Right lobe of liver (tissue), 4 donors: ENCODE results near the gene RAG2.

Source experiments
- POLR2A ChIP-seq: fragments of 450-650 bp; IDR thresholded peaks from one replicate; pipeline ENCODE4 v1.6.1; 2017; ENCODE audit warnings: antibody characterized with exemption, mild to moderate bottlenecking
- TF ChIP-seq, protein P1 (sequence below), 4 donors: fragments of 200-600 bp in 3 of 4; fragments of 450-650 bp in 1 of 4; IDR thresholded peaks; one replicate each; pipeline versions ENCODE4 v1.5.1 to v1.8.0; 2016 to 2022; ENCODE audit warnings: antibody characterized with exemption in 4 of 4, mild to moderate bottlenecking in 2 of 4
- donor health status: DM: no; HTN: no; CAD: no.
- donor health status: DM: no; HTN: no; CAD: no.
- donor health status: DM: no; HTN: yes; CAD: no.

DNA sequence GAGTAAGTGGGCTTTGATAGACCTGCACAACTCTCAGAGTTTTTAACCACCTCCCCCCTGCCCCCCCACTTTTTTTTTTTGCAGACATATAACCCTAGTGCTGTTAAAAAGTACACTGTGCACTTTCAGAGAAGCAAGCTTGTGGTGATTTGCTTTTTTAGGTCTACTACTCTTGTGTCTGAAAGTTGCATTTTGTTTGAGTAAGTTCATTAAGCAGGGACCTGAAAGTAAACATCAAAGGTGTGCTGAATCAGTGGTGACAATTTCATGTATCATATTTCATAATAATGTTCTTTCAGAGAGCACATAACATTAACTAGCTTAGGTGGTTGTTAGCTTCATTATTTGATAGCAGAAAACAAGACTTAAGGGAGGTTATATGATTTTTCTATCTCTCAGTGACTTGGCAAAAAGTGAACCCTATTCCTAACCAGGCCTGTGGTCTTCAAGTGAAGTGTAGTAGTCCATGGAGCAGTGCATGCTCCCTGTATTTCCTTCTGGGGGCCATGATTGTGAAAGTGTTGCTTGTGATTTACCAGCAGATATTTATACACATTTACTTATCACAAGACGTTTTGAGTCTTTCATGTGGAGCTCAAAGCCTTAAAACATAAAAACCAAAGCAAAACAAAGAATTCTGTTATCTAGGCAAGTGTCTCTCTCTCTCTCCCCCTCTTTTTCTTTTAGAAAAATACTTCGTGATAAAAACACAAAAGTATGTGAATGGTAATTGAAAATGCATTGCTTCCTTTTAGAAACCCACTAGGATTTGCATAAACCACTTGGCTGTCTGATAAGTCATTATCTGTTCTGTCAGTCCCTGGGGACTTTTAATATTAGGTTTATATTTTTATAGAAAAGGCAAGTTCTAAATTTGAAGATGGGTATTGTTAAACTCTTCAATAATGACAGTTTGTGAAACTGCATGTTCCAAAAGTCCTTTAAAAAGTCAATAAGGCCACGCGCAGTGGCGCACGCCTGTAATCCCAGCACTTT, 7.5 kb upstream of the RAG2 start:
- TF ChIP-seq, protein P1, sequence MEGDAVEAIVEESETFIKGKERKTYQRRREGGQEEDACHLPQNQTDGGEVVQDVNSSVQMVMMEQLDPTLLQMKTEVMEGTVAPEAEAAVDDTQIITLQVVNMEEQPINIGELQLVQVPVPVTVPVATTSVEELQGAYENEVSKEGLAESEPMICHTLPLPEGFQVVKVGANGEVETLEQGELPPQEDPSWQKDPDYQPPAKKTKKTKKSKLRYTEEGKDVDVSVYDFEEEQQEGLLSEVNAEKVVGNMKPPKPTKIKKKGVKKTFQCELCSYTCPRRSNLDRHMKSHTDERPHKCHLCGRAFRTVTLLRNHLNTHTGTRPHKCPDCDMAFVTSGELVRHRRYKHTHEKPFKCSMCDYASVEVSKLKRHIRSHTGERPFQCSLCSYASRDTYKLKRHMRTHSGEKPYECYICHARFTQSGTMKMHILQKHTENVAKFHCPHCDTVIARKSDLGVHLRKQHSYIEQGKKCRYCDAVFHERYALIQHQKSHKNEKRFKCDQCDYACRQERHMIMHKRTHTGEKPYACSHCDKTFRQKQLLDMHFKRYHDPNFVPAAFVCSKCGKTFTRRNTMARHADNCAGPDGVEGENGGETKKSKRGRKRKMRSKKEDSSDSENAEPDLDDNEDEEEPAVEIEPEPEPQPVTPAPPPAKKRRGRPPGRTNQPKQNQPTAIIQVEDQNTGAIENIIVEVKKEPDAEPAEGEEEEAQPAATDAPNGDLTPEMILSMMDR (IDR thresholded peaks at IDR 0.05): no peak
- TF ChIP-seq POLR2A: no peak
